ENCODE data around the gene NUP214. TPM values are rescaled to one million over a fixed set of nuclear protein-coding genes. Genes with fewer than 3 reads are reported as not detected.

Gene NUP214
- total and polyA plus RNA-seq, 2 of the 4 experiments (the other 2 are of a cell fraction) = 7.9 to 13.4 TPM

DNA sequence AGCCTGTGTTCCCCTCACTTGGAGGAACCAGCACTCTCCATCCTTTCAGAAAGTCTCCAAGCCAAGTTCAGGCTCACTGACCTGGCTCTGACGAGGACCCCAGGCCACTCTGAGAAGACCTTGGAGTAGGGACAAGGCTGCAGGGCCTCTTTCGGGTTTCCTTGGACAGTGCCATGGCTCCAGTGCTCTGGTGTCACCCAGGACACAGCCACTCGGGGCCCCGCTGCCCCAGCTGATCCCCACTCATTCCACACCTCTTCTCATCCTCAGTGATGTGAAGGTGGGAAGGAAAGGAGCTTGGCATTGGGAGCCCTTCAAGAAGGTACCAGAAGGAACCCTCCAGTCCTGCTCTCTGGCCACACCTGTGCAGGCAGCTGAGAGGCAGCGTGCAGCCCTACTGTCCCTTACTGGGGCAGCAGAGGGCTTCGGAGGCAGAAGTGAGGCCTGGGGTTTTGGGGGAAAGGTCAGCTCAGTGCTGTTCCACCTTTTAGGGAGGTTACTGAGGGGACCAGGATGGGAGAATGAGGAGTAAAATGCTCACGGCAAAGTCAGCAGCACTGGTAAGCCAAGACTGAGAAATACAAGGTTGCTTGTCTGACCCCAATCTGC lies 4.7 kb upstream of the NUP214 start:
- TF ChIP-seq MAZ (IDR thresholded peaks at IDR 0.05; ENCODE audit: borderline replicate concordance, low read depth, low read length) (no peak), RFX5 (IDR thresholded peaks at IDR 0.05; ENCODE audit: low read depth, low read length) (no peak), RCOR1 (IDR thresholded peaks at IDR 0.05; ENCODE audit: insufficient replicate concordance, low read length) (no peak), MAFK (IDR thresholded peaks at IDR 0.05; ENCODE audit: low read depth, low read length) (no peak), SMC3 (IDR thresholded peaks at IDR 0.05; ENCODE audit: low read depth, low read length) (no peak), BHLHE40 (IDR thresholded peaks at IDR 0.05; ENCODE audit: low read depth, low read length) (no peak), POLR2A (IDR thresholded peaks at IDR 0.05; ENCODE audit: low read depth, low read length) (no peak)
- in situ Hi-C loops (cut with MboI; ENCODE audit: low sequenced_read_pairs) = no loop called here
- Histone ChIP-seq H2AK5ac (ENCODE audit: low read depth, low read length) (no peak overlapping the region), H2BK15ac (ENCODE audit: low read depth, low read length) (no peak overlapping the region), H3K14ac (replicated peaks; ENCODE audit: low read depth, low read length) (no peak overlapping the region), H3K27ac (ENCODE audit: insufficient read depth, low read length) (no peak overlapping the region), H4K8ac (ENCODE audit: low read depth in 2 of 2, low read length in 2 of 2) (no peak overlapping the region), H3K23ac (ENCODE audit: low read depth, low read length) (no peak overlapping the region), H2BK20ac (ENCODE audit: low read depth, low read length) (no peak overlapping the region), H3K4me2 (ENCODE audit: low read depth, low read length) (no peak overlapping the region), H4K20me1 (ENCODE audit: insufficient read depth, low read length) (no peaks in the 10 kb centered on the region), H2AK9ac (replicated peaks; ENCODE audit: low read depth, low read length, poor library complexity) (no peak overlapping the region), H3K36me3 (ENCODE audit: control insufficient read depth, insufficient read depth, low read length) (no peaks in the 10 kb centered on the region), H3K9me3 (ENCODE audit: control insufficient read depth, insufficient read depth, low read length) (no peaks in the 10 kb centered on the region), H3K18ac (ENCODE audit: low read depth, low read length) (no peak overlapping the region), H2BK5ac (ENCODE audit: low read depth, low read length, poor library complexity, severe bottlenecking) (no peak overlapping the region), H3K9ac (ENCODE audit: low read depth, low read length) (no peak overlapping the region), H4K5ac (ENCODE audit: low read depth, low read length) (no peak overlapping the region), H3K4me3 (ENCODE audit: insufficient read depth, low read depth, low read length) (no peak overlapping the region), H2AFZ (replicated peaks; ENCODE audit: low read length, poor library complexity) (peak overlapping the region; percentile 33), H2BK120ac (ENCODE audit: low read depth, low read length) (no peak overlapping the region), H3K79me1 (ENCODE audit: low read depth in 1 of 2, low read length in 2 of 2) (peaks cover 0 to 10% of the 10 kb centered on the region in 2 experiments; a peak in 3 of 4 replicates), H3K9me1 (ENCODE audit: insufficient read depth, low read length) (no peaks in the 10 kb centered on the region), H3K4ac (ENCODE audit: low read depth, low read length) (no peak overlapping the region), H4K91ac (ENCODE audit: insufficient read depth, low read depth, low read length) (no peak overlapping the region), H3K4me1 (ENCODE audit: control insufficient read depth, insufficient read depth, low read length) (no peaks in the 10 kb centered on the region), H3K56ac (ENCODE audit: extremely low read depth, insufficient read depth, low read length) (no peak overlapping the region), H3K27me3 (ENCODE audit: control insufficient read depth, insufficient read depth, low read length) (peaks cover 20% of the 10 kb centered on the region)
- ATAC-seq (ENCODE audit: low read depth) = no peak
- intact Hi-C loops (cut with micrococcal nuclease) = no loop called here
- DNase-seq = no peak
- ChIA-PET CTCF (no interaction called here), POLR2A (ENCODE audit: unreplicated experiment) (no interaction called here)
- BruUV-seq (replicated peaks) = no TSS peak
- 33% methylated on average over 1 of the region's 7 CpGs; no CpG with 5 or more reads in 1 of the 2 experiments for WGBS, 2 experiments (ENCODE audit: extremely low coverage in 2 of 2, insufficient read length in 1 of 2)
- dilution Hi-C loops (cut with HindIII; ENCODE audit: low sequenced_read_pairs, unreplicated experiment) = no loop called here
